ENCODE measurements around the gene SCMH1.

SCMH1 gene

DNA sequence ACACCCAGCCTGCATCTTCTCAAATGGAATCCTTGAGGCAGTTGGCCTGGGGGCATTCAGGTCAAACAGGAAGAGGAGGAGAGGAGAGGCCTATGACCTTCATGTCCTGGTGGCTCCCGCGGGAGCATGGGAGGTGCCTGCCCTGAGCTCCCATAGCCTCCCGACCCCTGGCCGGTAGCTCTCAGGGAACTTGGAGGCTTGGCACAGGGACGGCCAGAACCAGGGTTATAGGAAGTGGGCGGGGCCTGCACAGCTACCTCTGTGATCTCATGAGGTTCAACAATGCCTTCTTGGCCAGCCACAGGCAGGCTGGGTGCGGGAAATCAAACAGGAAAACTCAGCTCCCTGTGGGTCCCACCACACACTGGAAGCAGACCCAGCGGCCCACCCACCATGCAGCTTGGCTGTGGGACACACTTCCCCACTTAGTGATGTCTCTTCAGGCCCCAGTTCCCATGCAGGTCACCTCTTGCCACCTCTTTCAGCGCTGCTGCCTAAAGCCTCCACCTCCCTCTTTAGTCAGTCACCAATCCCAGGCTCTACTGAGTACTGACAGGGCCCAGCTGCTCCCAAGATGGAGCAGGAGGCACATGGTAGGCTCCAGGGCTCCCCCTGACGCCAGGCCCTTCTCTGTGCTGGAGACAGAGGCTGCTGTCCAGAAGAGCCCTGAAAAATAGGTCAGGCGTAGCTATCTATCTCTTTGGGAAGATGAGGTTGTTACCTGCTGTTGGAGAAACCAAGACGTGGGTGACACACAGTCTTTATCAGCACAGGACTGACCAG, 220.4 kb downstream of the SCMH1 start, which contains the start of gene SLFNL1:
Gene SLFNL1, minus strand, starts transcription at position 200 of the 783 bp plus-strand sequence. CDS start 1,065 bp downstream, outside the sequence.
- DNase-seq (ENCODE audit: low read depth) = no peak
- TF ChIP-seq, protein P1, sequence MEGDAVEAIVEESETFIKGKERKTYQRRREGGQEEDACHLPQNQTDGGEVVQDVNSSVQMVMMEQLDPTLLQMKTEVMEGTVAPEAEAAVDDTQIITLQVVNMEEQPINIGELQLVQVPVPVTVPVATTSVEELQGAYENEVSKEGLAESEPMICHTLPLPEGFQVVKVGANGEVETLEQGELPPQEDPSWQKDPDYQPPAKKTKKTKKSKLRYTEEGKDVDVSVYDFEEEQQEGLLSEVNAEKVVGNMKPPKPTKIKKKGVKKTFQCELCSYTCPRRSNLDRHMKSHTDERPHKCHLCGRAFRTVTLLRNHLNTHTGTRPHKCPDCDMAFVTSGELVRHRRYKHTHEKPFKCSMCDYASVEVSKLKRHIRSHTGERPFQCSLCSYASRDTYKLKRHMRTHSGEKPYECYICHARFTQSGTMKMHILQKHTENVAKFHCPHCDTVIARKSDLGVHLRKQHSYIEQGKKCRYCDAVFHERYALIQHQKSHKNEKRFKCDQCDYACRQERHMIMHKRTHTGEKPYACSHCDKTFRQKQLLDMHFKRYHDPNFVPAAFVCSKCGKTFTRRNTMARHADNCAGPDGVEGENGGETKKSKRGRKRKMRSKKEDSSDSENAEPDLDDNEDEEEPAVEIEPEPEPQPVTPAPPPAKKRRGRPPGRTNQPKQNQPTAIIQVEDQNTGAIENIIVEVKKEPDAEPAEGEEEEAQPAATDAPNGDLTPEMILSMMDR (IDR thresholded peaks at IDR 0.05; ENCODE audit: insufficient read depth, low read depth, low read length, missing control alignments) = no peak
- no peak within 1 kb of the TSS for H3K4me3 ChIP-seq (ENCODE audit: low read depth, low read length)

DNA sequence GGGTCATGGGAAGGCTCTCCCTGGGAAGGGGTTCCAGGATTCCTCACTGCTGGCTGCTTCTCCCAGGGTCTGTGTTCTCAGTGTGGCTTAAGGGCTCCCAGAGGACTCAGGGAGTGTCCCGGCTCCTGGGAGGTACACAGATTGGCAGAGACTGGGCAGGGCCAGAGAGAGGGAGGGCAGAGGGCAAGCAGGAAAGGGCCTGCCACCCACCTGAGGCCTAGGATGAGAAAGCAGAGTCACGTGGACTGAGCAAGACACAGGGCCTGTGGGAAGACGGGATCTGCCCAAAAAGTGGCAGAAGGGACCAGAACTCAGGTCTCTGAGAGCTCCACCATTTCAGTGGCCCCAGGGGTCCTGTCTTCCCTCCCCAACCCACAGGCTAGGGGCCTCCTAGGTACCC, 221.5 kb downstream of the SCMH1 start:
- TF ChIP-seq, protein P1 (IDR thresholded peaks at IDR 0.05; ENCODE audit: insufficient read depth, low read depth, low read length, missing control alignments) = no peak
- no peak for DNase-seq (ENCODE audit: low read depth)
- no peak overlapping the region for H3K4me3 ChIP-seq (ENCODE audit: low read depth, low read length)

DNA sequence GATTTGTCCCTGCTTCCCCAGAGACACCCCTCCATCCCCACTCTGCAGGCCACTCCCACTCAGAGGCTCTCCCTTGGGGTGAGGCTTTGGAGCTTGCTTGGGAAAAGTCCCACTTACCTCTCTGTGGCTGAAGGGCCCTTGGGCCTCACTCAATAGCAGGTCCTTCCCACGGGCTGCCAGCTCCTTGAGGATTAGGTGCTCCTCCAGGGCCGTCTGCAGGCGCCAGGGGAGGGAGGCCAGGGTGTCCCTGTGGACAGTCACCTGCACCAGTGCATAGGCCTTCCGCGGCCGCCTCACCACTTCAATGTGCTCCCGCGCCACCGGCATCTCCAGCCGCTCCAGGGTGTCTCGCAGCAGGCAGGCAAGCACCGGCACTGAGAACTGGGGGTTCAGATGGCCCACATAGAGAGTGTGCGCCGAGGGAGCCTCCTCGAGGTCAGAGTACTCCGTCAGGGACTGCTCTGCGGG, 222.0 kb downstream of the SCMH1 start:
- no peak for DNase-seq (ENCODE audit: low read depth)
- H3K4me3 ChIP-seq (ENCODE audit: low read depth, low read length) = no peak overlapping the region
- TF ChIP-seq, protein P1 (IDR thresholded peaks at IDR 0.05; ENCODE audit: insufficient read depth, low read depth, low read length, missing control alignments) = no peak

DNA sequence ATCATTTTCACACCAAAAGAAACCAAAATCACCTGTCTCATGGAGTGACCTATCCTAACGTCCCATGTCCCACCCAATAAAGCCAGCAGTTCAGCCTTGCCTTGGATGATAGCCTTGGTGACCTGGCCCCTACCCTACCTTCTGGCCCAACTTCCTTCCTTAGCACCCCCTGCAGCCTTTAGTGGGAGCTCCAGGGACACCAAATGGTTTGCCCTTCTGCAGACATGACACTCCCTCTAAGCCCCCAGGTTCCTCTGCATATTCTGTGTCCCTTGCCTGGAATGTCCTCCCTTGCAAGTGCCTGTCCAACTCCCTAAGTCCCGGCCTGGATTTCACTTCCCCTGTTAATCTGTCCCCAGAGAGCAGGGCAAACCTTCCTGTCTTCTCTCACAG, 222.8 kb downstream of the SCMH1 start:
- no peak for DNase-seq (ENCODE audit: low read depth)
- TF ChIP-seq, protein P1 (IDR thresholded peaks at IDR 0.05; ENCODE audit: insufficient read depth, low read depth, low read length, missing control alignments) = no peak
- no peak overlapping the region for H3K4me3 ChIP-seq (ENCODE audit: low read depth, low read length)

DNA sequence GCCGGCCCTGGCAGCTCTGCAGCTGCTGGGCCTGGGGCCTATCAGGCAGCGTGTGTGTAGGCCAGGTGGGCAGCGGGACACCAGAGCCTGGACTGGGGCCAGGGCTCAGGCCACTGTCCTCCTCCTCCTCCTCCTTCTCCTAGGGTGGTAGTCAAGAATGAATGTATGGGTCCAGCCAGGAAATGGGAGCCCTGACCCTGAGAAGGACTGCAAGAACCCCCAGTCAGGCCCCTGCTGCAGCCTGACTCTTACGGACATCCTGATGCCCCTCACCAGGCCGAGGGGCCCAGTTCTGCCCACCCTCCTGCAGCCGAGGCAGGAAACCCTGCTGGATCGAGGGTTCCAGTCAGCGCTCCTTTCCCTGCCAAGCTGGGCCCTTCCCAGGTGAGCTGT, 224.1 kb downstream of the SCMH1 start:
- no peak for DNase-seq (ENCODE audit: low read depth)
- TF ChIP-seq, protein P1 (IDR thresholded peaks at IDR 0.05; ENCODE audit: insufficient read depth, low read depth, low read length, missing control alignments) = no peak

DNA sequence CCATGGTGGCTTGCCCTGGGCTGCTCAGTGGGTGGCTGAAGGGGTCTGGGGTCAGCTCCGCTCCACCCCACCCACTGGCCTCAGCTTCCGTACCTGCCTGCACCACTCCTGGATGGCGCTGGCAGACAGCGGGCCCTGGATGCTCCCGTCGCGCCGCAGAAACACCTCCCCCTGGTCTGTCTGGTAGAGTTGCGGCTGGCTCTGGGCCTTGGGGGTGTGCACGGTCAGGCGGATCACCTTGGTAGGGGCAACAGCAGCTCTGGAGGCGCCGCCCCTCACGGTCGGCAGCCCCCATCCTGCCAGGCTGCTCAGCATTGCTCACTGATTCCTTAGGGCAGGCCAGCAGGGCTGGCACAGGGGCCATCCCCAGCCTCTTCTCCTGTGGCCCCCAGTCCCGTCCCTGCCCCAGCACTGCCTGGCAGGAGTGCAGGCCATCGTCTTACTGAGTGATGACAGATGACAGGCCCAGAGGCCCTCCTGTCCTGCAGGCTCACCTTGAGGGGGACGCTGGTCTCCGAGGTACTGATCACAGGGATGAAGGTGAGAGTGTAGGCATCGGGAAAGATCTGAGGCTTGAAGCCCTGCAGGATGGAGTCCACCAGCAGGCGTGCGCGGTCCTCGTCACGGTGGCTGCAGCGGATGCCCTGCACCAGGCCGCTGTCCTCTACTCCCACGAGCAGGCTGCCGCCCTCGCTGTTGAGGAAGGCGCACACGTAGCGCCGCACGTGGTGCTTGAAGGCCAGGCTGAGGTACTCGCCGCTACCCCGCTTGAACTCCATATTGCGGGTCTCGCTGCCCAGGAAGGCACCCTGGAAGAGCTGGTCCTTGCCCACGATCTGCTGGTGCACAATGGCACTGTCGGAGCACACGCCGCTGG, 224.7 kb downstream of the SCMH1 start:
- TF ChIP-seq, protein P1 (IDR thresholded peaks at IDR 0.05; ENCODE audit: insufficient read depth, low read depth, low read length, missing control alignments) = no peak
- no peak overlapping the region for H3K4me3 ChIP-seq (ENCODE audit: low read depth, low read length)
- DNase-seq (ENCODE audit: low read depth) = no peak

More for the DNA sequence above, 224.1 kb downstream of the SCMH1 start:
- H3K4me3 ChIP-seq (ENCODE audit: low read depth, low read length) = no peak overlapping the region

Measured in GM12865 (cell line).